ENCODE results near the gene NALCN.
A peak's percentile ranks its signal among the peaks of the same experiment; 100 is the strongest.

The NALCN gene

GRCh38 chr13:101205408-101205807, 210.9 kb downstream of the NALCN start:
- DNase-seq (ENCODE audit: low read depth) = no peak

GRCh38 chr13:101204270-101205020, 211.9 kb downstream of the NALCN start:
- DNase-seq (ENCODE audit: low read depth) = no peak

- no peak for DNase-seq (ENCODE audit: low read depth)
These were observed 213.7 kb downstream of the NALCN start for GRCh38 chr13:101202590-101202989.

- no peak for DNase-seq (ENCODE audit: low read depth)
These were observed 225.3 kb downstream of the NALCN start for GRCh38 chr13:101190976-101191375.

- peak; percentile 59 for DNase-seq (ENCODE audit: low read depth)
These were observed 226.0 kb downstream of the NALCN start for GRCh38 chr13:101190337-101190736.

GRCh38 chr13:101185606-101186005, 230.7 kb downstream of the NALCN start:
- no peak for DNase-seq (ENCODE audit: low read depth)

- no peak for DNase-seq (ENCODE audit: low read depth)
These were observed 235.1 kb downstream of the NALCN start for GRCh38 chr13:101181076-101181685.

- no peak for DNase-seq (ENCODE audit: low read depth)
These were observed 237.3 kb downstream of the NALCN start for GRCh38 chr13:101179021-101179420.

- no peak for DNase-seq (ENCODE audit: low read depth)
These were observed 237.9 kb downstream of the NALCN start for GRCh38 chr13:101178406-101178805.

GRCh38 chr13:101170306-101170705, 246.0 kb downstream of the NALCN start:
- DNase-seq (ENCODE audit: low read depth) = no peak

- DNase-seq (ENCODE audit: low read depth) = no peak
These were observed 259.0 kb downstream of the NALCN start for GRCh38 chr13:101157261-101157660.

- DNase-seq (ENCODE audit: low read depth) = peak; percentile 17
These were observed 260.4 kb downstream of the NALCN start for GRCh38 chr13:101155920-101156319.

- peak; percentile 5 for DNase-seq (ENCODE audit: low read depth)
These were observed 264.1 kb downstream of the NALCN start for GRCh38 chr13:101152184-101152583.

GRCh38 chr13:101150998-101151397, 265.3 kb downstream of the NALCN start:
- peak; percentile 47 for DNase-seq (ENCODE audit: low read depth)

GRCh38 chr13:101149735-101150384, 266.4 kb downstream of the NALCN start:
- peak; percentile 84 for DNase-seq (ENCODE audit: low read depth)

- no peak for DNase-seq (ENCODE audit: low read depth)
These were observed 270.0 kb downstream of the NALCN start for GRCh38 chr13:101146101-101146898.

GRCh38 chr13:101144808-101145419, 271.4 kb downstream of the NALCN start:
- DNase-seq (ENCODE audit: low read depth) = peak; percentile 61

- no peak for DNase-seq (ENCODE audit: low read depth)
These were observed 275.4 kb downstream of the NALCN start for GRCh38 chr13:101140936-101141335.

- DNase-seq (ENCODE audit: low read depth) = no peak
These were observed 276.1 kb downstream of the NALCN start for GRCh38 chr13:101140087-101140770.

GRCh38 chr13:101139081-101139480, 277.2 kb downstream of the NALCN start:
- peak; percentile 38 for DNase-seq (ENCODE audit: low read depth)

GRCh38 chr13:101127741-101128353, 288.5 kb downstream of the NALCN start:
- peak; percentile 44 for DNase-seq (ENCODE audit: low read depth)

Measured in iris pigment epithelial cell (primary cell).